ENCODE measurements around the gene TMEM53. TPM values are rescaled to one million over a fixed set of nuclear protein-coding genes. Genes with fewer than 3 reads are reported as not detected.

TMEM53 gene
- total RNA-seq, 2 experiments from 2014 or later: 0.64 to 1.2 TPM

- Mint-ChIP-seq H3K9me3 (no peaks in the 10 kb centered on the region), H3K4me3 (no peak overlapping the region), H3K4me1 (ENCODE audit: low read depth) (no peaks in the 10 kb centered on the region), H3K27ac (no peak overlapping the region), H3K27me3 (no peaks in the 10 kb centered on the region), H3K36me3 (ENCODE audit: low read depth) (no peaks in the 10 kb centered on the region)
- H3K9me3 ChIP-seq (ENCODE audit: control insufficient read depth in 1 of 2, insufficient read depth in 1 of 2, low read length in 2 of 2): no peaks in the 10 kb centered on the region
- ATAC-seq (ENCODE audit: poor library complexity) (no peak), DNase-seq (no peak)
- CTCF ChIA-PET: no interaction called here
- intact Hi-C loops (cut with DNase I, micrococcal nuclease): no loop called here
- H3K36me3 ChIP-seq (ENCODE audit: insufficient read depth, low read length): no peaks in the 10 kb centered on the region
- no peak overlapping the region for H3K27ac ChIP-seq (ENCODE audit: low read depth in 1 of 2, low read length in 2 of 2)
- no peaks in the 10 kb centered on the region for H3K27me3 ChIP-seq (ENCODE audit: control insufficient read depth in 1 of 2, insufficient read depth in 2 of 2, low read length in 2 of 2)
- no peak overlapping the region for H3K4me3 ChIP-seq (ENCODE audit: low read length)
- TF ChIP-seq CTCF (IDR thresholded peaks at IDR 0.05): no peak
- no peaks in the 10 kb centered on the region for H3K4me1 ChIP-seq (ENCODE audit: insufficient read depth, low read length)
- POLR2A ChIA-PET: no interaction called here
Observed at GRCh38 chr1:44685218-44685617, 10.9 kb upstream of the TMEM53 start.

- Mint-ChIP-seq H3K27ac (no peak overlapping the region), H3K4me3 (no peak overlapping the region), H3K4me1 (ENCODE audit: low read depth) (no peaks in the 10 kb centered on the region), H3K36me3 (ENCODE audit: low read depth) (no peaks in the 10 kb centered on the region), H3K27me3 (no peaks in the 10 kb centered on the region), H3K9me3 (no peaks in the 10 kb centered on the region)
- H3K27me3 ChIP-seq (ENCODE audit: control insufficient read depth in 1 of 2, insufficient read depth in 2 of 2, low read length in 2 of 2): no peaks in the 10 kb centered on the region
- CTCF ChIA-PET: no interaction called here
- POLR2A ChIA-PET: interaction anchor here (1.4 to 1.6 kb wide), 2 partner anchors 10 to 12 kb away, joined by 5 read pairs; partner anchors contain the start of genes ARMH1 and TMEM53
- H3K9me3 ChIP-seq (ENCODE audit: control insufficient read depth in 1 of 2, insufficient read depth in 1 of 2, low read length in 2 of 2): no peaks in the 10 kb centered on the region
- H3K4me3 ChIP-seq (ENCODE audit: low read length): no peak overlapping the region
- TF ChIP-seq CTCF (IDR thresholded peaks at IDR 0.05): no peak
- H3K36me3 ChIP-seq (ENCODE audit: insufficient read depth, low read length): no peaks in the 10 kb centered on the region
- no peak overlapping the region for H3K27ac ChIP-seq (ENCODE audit: low read depth in 1 of 2, low read length in 2 of 2)
- no peaks in the 10 kb centered on the region for H3K4me1 ChIP-seq (ENCODE audit: insufficient read depth, low read length)
- ATAC-seq (ENCODE audit: poor library complexity) (no peak), DNase-seq (peak in 1 of 14 experiments; percentile 13)
- intact Hi-C loops (cut with DNase I, micrococcal nuclease): no loop called here
Observed at GRCh38 chr1:44684525-44684924, 10.2 kb upstream of the TMEM53 start.

- Mint-ChIP-seq H3K4me1 (ENCODE audit: low read depth) (no peaks in the 10 kb centered on the region), H3K27me3 (no peaks in the 10 kb centered on the region), H3K36me3 (ENCODE audit: low read depth) (no peaks in the 10 kb centered on the region), H3K9me3 (no peaks in the 10 kb centered on the region), H3K4me3 (no peak overlapping the region), H3K27ac (no peak overlapping the region)
- Histone ChIP-seq H3K27me3 (ENCODE audit: control insufficient read depth in 1 of 2, insufficient read depth in 2 of 2, low read length in 2 of 2) (no peaks in the 10 kb centered on the region), H3K36me3 (ENCODE audit: insufficient read depth, low read length) (no peaks in the 10 kb centered on the region), H3K27ac (ENCODE audit: low read depth in 1 of 2, low read length in 2 of 2) (no peak overlapping the region), H3K9me3 (ENCODE audit: control insufficient read depth in 1 of 2, insufficient read depth in 1 of 2, low read length in 2 of 2) (no peaks in the 10 kb centered on the region), H3K4me1 (ENCODE audit: insufficient read depth, low read length) (no peaks in the 10 kb centered on the region), H3K4me3 (ENCODE audit: low read length) (no peak overlapping the region)
- ATAC-seq (ENCODE audit: poor library complexity) (no peak), DNase-seq (no peak)
- no peak for TF ChIP-seq CTCF (IDR thresholded peaks at IDR 0.05)
- ChIA-PET POLR2A (interaction anchor here (1.6 kb wide), 1 partner anchor 14 kb away, joined by 5 read pairs; no protein-coding TSS in a partner anchor), CTCF (no interaction called here)
- intact Hi-C loops (cut with DNase I, micrococcal nuclease): no loop called here
Observed at GRCh38 chr1:44682883-44683265, 8.6 kb upstream of the TMEM53 start.

Data from CD4-positive, alpha-beta T cell (primary cell).